GM18858 (cell line): Measurements from ENCODE around the gene NKAIN4.
"Not testable (repeated sequence)": the region's sequence is repeated elsewhere in the genome, so short reads cannot be mapped to it uniquely, and the experiment has no call there.

Experiments used
- ATAC-seq: cut with Tn5 transposase; IDR thresholded peaks from one replicate; pipeline ENCODE4 v1.9.1; 2021; ENCODE audit not compliant: unreplicated experiment

The NKAIN4 gene

DNA sequence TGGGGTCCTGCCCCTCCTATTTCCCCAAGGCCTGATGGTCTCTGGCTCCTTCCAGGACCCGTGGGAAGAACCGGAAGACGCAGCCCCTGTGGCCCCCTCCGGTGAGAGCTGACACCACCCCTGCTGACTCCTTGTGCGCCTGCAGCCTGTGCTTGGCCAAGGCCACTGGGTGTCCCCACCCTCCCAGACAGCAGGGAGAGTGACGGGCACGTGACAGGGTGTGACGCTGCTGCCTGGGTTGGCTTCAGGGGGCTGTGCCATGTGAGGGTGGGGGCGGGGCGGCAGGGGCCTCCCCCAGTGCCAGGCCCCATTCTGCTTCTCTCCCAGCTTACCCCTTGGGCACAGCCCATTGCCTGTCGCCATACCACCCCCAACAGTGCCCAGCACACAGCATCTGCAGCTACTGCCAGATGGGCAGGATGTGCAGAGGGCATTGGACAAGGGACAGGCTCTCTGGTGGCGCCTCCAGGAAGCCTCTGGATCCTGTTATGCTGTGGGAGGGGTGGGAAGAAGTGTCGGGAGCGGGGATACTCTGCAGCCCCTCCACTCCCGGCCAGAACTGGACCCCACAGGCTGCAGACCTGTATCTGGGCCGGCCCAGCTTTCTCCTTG is 15.6 kb downstream of the NKAIN4 start:
- no peak for ATAC-seq

- no peak for ATAC-seq
Measured at GRCh38 chr20:63238031-63238430, 16.2 kb downstream of the NKAIN4 start.

GRCh38 chr20:63236116-63236837 is 18.0 kb downstream of the NKAIN4 start:
- ATAC-seq = no peak

GRCh38 chr20:63235399-63235983 is 18.8 kb downstream of the NKAIN4 start, which contains the start of gene BIRC7:
Gene BIRC7, plus strand, starts transcription at chr20:63235905. Its CDS starts 192 bp downstream, at chr20:63236097.
- ATAC-seq = no peak

GRCh38 chr20:63234693-63235398 is 19.4 kb downstream of the NKAIN4 start:
- no peak for ATAC-seq

GRCh38 chr20:63233924-63234323 is 20.3 kb downstream of the NKAIN4 start:
- ATAC-seq = no peak

GRCh38 chr20:63233061-63233344 is 21.3 kb downstream of the NKAIN4 start:
- ATAC-seq = no peak

DNA sequence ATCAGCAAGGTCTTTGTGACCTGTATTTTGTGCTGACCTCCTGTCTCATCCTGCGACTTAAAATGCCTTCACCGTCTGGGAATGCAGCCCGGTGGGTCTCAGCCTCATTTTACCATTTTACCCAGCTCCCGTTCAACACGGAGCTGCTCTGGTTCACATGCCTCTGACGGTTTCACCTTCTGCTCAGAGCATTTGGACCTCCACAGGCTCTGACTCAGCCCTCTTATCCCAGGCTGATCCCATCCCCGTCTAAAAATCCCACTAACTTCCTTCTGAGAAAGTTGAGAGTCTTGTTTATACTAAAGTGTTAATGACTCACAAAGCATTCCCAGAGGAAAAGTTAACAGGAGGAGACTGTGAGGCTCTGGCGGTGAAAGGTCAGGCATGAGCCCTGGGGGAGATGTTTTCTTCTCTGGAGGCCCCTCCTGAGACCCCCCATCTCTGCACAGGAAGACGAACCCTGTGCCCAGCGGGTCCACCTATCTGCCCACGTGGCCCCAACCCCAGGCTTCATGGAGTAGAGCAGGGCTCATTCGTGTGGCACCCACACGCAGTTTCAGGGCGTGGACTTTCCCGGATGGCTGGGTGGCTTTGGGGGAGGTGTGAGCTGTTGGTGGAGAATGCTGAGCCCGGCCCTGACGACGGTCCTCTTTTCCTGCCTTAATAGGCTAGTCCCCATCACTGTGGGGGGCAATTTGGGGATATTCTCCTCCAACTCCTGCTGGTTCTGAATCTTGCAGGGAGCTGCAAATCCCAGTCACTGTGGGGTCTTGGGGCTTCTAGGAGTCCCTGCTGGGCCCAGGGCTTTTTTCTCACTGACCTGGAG is 21.8 kb downstream of the NKAIN4 start:
- no peak for ATAC-seq

- no peak for ATAC-seq
Measured at GRCh38 chr20:63230800-63231268, 23.4 kb downstream of the NKAIN4 start.

GRCh38 chr20:63228806-63229205 is 25.5 kb downstream of the NKAIN4 start:
- no peak for ATAC-seq

DNA sequence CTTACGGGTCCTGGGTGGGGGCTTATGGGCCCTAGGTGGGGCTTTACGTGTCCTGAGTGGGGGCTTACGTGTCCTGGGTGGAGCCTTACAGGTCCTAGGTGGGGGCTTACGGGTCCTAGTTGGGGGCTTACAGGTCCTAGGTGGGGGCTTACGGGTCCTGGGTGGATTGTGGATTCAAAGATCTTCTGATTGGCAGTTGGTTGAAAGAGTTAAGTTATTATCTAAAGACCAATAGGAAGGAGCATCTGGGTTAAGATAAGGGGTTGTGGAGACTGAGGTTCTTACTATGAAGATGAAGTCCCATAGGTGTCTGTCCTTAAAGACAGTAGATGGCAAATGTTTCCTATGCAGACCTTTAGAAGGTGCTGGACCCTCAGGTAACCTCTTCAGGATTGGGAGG is 27.0 kb downstream of the NKAIN4 start:
- ATAC-seq = no peak

- ATAC-seq = no peak
Measured at GRCh38 chr20:63226042-63226943, 28.0 kb downstream of the NKAIN4 start.

DNA sequence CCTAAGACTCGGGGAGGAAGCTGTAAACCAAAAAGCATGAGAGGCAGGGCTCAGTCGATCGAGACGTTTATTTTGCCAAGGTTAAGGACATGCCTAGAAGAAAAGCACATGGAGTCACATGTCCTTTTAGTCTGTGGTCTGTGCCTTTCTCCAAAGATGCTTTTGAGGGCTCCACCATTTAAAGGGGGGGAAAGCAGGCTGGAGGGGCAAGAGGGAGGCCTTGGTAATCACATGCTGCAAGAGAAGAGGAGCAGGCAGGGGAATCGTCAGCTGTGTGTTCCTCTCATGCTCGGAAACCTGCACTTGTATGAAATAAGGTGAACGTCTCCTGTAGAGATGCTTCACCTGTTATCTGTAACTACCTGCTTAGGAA is 29.2 kb downstream of the NKAIN4 start:
- ATAC-seq = no peak

DNA sequence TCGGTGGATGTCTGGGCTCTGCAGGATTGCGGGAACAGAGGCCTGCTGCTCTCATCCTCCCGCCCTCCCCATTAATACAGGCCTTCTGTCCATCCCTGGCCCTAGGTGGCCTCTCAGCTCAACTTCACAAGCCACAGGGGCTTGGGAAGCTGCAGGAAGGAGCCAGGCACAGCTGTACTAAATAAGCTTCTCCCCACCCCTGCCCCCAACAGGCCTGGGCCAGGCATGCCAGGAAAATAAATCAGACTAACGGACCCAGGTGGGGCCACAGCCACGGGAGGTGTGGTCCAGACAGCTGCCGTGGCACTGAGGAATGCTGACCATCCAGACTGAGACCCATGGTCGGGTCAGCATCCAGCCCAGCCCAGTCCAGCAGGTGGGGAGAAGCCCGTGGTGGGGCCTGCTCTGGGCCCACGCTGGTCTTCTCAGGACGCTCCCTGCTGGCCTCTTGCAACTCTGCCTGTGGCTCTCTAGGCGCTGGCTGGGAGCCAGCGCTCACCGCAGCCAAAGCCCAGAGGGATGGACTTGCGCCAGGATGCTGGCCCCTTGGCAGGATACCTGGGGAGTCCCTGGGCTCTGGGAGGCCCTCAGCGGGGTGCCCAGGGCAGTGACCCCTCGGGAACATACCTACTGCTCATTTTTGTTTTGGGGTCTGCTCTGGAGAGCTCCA is 29.7 kb downstream of the NKAIN4 start:
- ATAC-seq = no peak

DNA sequence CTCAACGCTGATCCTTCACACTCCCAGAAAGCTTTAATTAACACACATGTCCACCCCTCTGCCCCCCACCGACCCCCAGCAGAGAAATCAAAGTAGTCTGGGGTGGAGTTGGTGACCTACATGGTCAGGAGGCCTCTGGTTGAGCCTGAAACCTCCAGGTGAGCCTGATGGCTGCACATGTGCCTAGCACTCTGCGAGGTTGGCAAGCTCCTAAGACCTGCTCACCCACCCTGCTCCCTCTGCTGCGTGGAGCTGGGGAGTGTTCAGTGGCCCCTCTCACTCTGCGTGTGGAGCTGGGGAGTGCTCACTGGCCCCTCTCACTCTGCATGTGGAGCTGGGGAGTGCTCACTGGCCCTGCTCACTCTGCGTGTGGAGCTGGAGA is 30.4 kb downstream of the NKAIN4 start:
- no peak for ATAC-seq

DNA sequence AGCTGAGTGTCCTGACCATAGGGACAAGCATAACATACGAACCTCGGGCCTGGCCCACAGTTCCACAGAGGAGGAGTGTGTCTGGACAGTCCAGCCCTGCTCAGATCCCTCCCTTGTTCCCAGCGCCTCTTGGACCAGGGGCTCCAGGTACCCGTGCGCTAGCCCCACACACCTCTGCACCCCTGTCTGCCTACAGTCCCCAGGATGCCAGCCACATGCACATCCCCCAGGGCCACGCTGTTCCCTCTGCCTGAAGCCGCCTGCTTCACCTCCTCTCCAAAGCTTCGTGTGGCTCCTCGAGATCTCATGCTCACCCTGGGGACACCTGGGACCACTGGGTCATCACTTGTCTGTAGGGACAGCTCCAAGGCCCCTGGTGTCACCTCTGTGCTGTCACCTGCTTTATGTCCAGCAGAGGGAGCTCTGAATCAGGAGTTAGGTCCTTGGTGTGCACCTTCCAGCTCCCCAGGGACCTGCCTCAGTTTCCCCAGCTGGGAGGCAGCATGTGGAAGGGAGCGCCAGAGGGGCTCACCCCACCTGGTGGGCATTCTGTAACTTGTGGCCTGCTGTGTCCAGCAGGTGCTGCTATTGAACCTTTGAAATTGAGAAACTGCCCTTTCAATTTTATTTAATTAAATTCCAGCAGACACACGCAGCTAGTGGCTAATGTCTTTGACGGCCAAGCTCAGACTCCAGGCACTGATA is 31.0 kb downstream of the NKAIN4 start:
- ATAC-seq = no peak

DNA sequence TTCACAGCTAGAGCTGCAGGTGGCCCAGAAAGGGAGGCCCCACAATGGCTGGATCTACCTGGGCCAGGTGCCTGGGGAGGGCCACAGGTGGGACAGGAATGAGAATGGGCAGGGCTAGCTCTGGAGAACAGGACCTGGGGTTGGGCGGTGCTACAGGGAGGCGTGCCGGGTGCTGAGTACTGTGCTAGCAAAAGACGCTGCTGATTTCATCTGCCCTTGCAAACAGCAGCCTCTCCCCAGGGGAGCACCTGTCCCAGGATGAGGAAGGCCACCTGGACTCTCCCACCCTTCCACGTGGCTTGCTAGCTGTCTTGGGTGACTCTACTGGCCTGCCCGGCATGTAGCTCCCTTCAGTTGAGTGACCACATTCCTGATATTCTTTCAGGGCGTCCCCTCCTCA is 31.7 kb downstream of the NKAIN4 start:
- ATAC-seq = no peak

DNA sequence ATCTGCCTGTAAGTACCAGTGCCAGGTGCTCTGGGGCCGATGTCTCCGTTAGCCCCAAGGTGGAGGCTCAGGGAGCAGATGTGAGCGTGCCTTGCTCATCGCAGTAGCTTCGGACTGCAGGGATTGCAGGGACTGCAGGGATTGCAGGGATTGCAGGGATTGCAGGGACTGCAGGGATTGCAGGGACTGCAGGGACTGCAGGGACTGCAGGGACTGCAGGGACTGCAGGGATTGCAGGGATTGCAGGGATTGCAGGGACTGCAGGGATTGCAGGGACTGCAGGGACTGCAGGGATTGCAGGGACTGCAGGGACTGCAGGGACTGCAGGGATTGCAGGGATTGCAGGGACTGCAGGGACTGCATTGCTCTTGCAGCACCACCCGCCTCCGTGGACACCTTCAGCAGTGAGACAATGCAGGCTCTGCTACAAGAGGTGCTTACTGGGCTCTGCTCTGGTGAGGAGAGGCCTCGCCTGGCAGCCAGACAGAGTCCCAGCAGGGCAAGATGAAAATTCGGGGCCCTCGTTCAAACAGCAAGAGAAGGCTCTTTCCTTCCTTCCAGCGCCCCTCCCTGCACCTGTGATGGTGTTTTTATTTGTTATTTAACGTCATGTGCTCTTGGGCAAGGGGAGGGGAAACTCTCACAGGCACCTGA is 32.7 kb downstream of the NKAIN4 start:
- ATAC-seq = not testable (repeated sequence)
